ENCODE data around the gene CSNK1G2. TPM values are rescaled to one million over a fixed set of nuclear protein-coding genes. Genes with fewer than 3 reads are reported as not detected.

CSNK1G2 gene
- total RNA-seq (2022; extraction: Qiagen RNA extraction; ENCODE audit: low read depth): 33.1 to 53.7 TPM (median 46.8 TPM) in 5 replicates

DNA sequence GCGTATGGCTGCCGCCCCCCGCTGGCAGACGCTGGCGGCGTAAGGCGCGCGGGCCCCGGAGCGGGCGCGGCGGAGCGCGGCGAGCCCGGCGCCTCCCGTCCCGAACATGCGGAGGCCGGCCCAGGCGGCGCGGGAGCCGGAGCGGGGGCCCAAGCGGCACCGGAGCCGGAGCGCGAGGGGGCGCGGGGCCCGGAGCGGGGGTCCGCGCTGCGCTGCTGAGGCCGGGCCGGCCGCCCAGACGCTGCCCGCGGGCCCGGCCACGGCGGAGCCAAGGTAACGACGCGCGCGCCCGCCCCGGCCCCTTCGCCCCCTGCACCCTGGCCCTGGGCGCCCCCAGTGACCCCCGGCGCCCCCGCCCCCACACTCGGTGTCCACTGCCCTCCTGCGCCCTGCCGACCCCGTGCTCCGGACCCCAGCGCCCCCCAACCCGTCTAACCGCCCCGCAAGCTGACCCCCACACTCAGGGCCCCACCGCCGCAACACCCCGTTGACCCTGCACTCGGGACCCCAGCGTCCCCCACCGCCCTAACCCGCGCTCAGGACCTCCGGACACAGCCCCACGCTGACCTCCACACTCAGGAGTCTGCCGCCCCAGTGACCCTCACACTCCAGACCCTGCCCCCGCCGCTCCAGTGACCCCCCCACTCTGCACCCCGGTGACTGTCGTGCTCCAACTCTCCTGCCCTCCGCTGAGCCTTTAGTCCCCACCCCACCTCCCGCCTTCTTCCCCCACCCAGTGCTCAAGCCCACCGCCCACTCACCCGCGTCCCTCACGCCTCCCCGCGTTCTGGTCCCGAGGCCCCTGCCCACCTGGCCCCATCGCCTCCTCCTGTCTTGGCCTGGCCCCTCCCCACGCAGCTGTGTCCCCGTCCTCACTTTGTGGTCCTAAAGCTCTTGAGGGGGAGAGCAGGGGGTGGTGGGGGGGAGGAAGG lies at the start of gene CSNK1G2:
CSNK1G2 (plus strand) TSS at position 27 of the 932 bp plus-strand sequence. CDS start 28,601 bp downstream, outside the sequence.

DNA sequence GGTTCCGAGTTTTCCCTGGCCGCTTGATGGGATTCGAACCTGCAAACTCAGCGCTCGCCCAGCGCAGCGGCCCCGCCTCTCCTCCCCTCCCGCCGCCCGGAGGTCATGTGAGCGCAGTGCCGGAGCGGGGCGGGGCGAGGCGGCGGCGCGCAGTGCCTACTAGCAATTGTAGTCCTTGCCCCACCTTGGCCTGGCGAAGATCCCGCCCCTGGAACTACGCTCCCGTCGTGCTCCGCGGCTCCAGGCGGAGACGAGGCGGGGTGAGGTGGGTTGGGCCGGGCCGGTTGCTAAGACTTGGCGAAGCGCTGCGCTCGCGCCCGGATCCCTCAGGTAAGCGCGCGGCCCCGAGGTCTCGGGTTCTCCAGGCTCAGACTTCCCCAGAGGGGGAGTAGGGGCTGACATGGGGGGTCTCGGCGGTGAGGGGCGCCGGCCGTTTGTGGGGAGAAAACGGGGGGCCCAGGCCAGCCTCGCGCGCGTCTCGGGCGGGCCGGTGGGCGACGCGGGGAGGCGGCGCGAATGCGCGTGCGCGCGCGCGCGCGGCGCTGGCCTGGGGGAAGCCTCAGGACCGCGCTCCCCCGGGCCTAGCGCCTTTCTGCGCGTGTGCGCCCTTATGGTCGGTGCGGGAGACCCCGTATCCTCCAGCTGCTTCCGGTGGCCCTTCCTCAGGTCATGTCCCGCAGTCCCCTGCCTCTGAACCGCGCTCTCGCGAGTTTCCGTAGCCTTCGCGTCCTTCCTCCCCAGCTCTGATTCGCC lies 35.7 kb upstream of the CSNK1G2 start, which contains the start of the genes ADAT3 and SCAMP4:
ADAT3 (plus strand) TSS at position 290 of the 753 bp plus-strand sequence. CDS start 6,649 bp downstream, outside the sequence.
SCAMP4 (plus strand) TSS at position 290 of the 753 bp plus-strand sequence. CDS start 9,621 bp downstream, outside the sequence.

DNA sequence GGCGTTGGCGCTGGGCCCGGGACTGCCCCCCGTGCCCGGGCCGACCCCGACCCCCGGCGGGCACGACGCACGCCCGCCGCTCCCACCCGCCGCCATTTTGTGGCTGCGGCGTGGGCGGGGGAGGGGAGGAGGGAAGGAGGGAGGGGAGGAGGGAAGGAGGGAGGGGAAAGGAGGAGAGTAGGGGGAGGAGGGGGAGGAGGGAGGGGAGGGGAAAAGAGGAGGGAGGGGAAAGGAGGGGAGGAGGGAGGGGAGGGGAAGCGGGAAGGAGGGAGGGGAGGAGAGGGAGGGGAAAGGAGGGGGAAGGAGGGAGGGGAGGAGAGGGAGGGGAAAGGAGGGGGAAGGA lies 74.6 kb downstream of the CSNK1G2 start, which contains the start of gene BTBD2:
BTBD2 (minus strand) TSS at position 107 of the 343 bp plus-strand sequence; CDS start at position 96, 11 bp downstream.

Other genes starting within 250 kb of the CSNK1G2 start
- gene ONECUT3, start 187.7 kb upstream of the CSNK1G2 start, total RNA-seq (2022; extraction: Qiagen RNA extraction; ENCODE audit: low read depth): not detected in 5 replicates
- gene ATP8B3, start 128.9 kb upstream of the CSNK1G2 start, total RNA-seq (2022; extraction: Qiagen RNA extraction; ENCODE audit: low read depth): 1.9 to 3.6 TPM (median 3.0 TPM) in 5 replicates
- 16.1 to 22.6 TPM (median 19.0 TPM) in 5 replicates for gene REXO1, start 92.7 kb upstream of the CSNK1G2 start, total RNA-seq (2022; extraction: Qiagen RNA extraction; ENCODE audit: low read depth)
- 20.1 to 29.5 TPM (median 25.5 TPM) in 5 replicates for gene KLF16, start 77.6 kb upstream of the CSNK1G2 start, total RNA-seq (2022; extraction: Qiagen RNA extraction; ENCODE audit: low read depth)
- gene ABHD17A, start 55.7 kb upstream of the CSNK1G2 start, total RNA-seq (2022; extraction: Qiagen RNA extraction; ENCODE audit: low read depth): 21.4 to 38.2 TPM (median 36.0 TPM) in 5 replicates
- gene ADAT3, start 35.8 kb upstream of the CSNK1G2 start, total RNA-seq (2022; extraction: Qiagen RNA extraction; ENCODE audit: low read depth): 2.8 to 5.9 TPM (median 5.0 TPM) in 5 replicates
- gene SCAMP4, start 35.8 kb upstream of the CSNK1G2 start, total RNA-seq (2022; extraction: Qiagen RNA extraction; ENCODE audit: low read depth): 48.8 to 68.3 TPM (median 53.1 TPM) in 5 replicates
- gene BTBD2, start 74.5 kb downstream of the CSNK1G2 start, total RNA-seq (2022; extraction: Qiagen RNA extraction; ENCODE audit: low read depth): 34.4 to 46.3 TPM (median 43.0 TPM) in 5 replicates
- gene MKNK2, start 110.1 kb downstream of the CSNK1G2 start, total RNA-seq (2022; extraction: Qiagen RNA extraction; ENCODE audit: low read depth): 56.6 to 91.4 TPM (median 78.9 TPM) in 5 replicates
- gene MOB3A, start 155.2 kb downstream of the CSNK1G2 start, total RNA-seq (2022; extraction: Qiagen RNA extraction; ENCODE audit: low read depth): 13.2 to 15.9 TPM (median 14.2 TPM) in 5 replicates
- gene IZUMO4, start 155.7 kb downstream of the CSNK1G2 start, total RNA-seq (2022; extraction: Qiagen RNA extraction; ENCODE audit: low read depth): 0.23 to 1.1 TPM (median 0.80 TPM) in 5 replicates
- 66.4 to 83.3 TPM (median 81.8 TPM) in 5 replicates for gene AP3D1, start 210.4 kb downstream of the CSNK1G2 start, total RNA-seq (2022; extraction: Qiagen RNA extraction; ENCODE audit: low read depth)
- gene DOT1L, start 222.8 kb downstream of the CSNK1G2 start, total RNA-seq (2022; extraction: Qiagen RNA extraction; ENCODE audit: low read depth): 11.0 to 18.7 TPM (median 17.3 TPM) in 5 replicates

Measured in A549 treated with GW870086 at 1 μM for 4 hours (cell line).